Osteoblast (primary cell): Measurements from ENCODE around the gene LCP1. TPM values are rescaled to one million over a fixed set of nuclear protein-coding genes. Genes with fewer than 3 reads are reported as not detected.

ENCODE experiments used
- DNase-seq: peaks from one replicate; pipeline ENCODE4 v3.0.0; 2011; ENCODE audit warnings: low spot score, mixed read lengths; ENCODE audit not compliant: insufficient read length; ENCODE audit errors: missing footprints
- H2AFZ ChIP-seq: 2 replicates; pipeline ENCODE4 v1.6.0; 2011; ENCODE audit warnings: mild to moderate bottlenecking, low read length
- H3K27ac ChIP-seq: 2 replicates; pipeline ENCODE4 v1.5.1; 2011; ENCODE audit warnings: mild to moderate bottlenecking, low read depth, low read length, moderate library complexity
- H3K27me3 ChIP-seq: 2 replicates; pipeline ENCODE4 v1.6.0; 2012; ENCODE audit warnings: mild to moderate bottlenecking, control low read depth, inconsistent platforms, low read length, moderate library complexity; ENCODE audit not compliant: insufficient read depth
- H3K36me3 ChIP-seq: 2 replicates; pipeline ENCODE4 v1.5.1; 2011; ENCODE audit warnings: mild to moderate bottlenecking, low read length, control low read depth, moderate library complexity; ENCODE audit not compliant: insufficient read depth
- H3K4me1 ChIP-seq: 2 replicates; pipeline ENCODE4 v1.5.1; 2011; ENCODE audit warnings: mild to moderate bottlenecking, low read length, control low read depth, moderate library complexity; ENCODE audit not compliant: insufficient read depth
- H3K4me2 ChIP-seq: 2 replicates; pipeline ENCODE4 v1.6.0; 2011; ENCODE audit warnings: mild to moderate bottlenecking, low read length; ENCODE audit not compliant: insufficient read depth
- H3K4me3 ChIP-seq: fragments of 200-600 bp; sonication (generic); 3 replicates; pipeline ENCODE4 v1.5.1; 2012; ENCODE audit warnings: mild to moderate bottlenecking, low read length, inconsistent platforms; ENCODE audit not compliant: insufficient read depth
- H3K79me2 ChIP-seq: 2 replicates; pipeline ENCODE4 v1.6.0; 2012; ENCODE audit warnings: mild to moderate bottlenecking, low read length, control low read depth, inconsistent platforms; ENCODE audit not compliant: insufficient read depth
- H3K9me3 ChIP-seq: 2 replicates; pipeline ENCODE4 v1.5.1; 2011; ENCODE audit warnings: low read depth, low read length, control low read depth
- H4K20me1 ChIP-seq: 2 replicates; pipeline ENCODE4 v1.6.0; 2012; ENCODE audit warnings: mild to moderate bottlenecking, low read length, control low read depth; ENCODE audit not compliant: insufficient read depth
- total RNA-seq: library from RNA; depleted of rRNA; stranded (reverse); fragments of >200 nt; gene quantifications from 2 replicates; pipeline ENCODE4 v1.2.3, GENCODE V29; 2012
- TF ChIP-seq, protein P1 (sequence below): IDR thresholded peaks from 2 replicates; pipeline ENCODE4 v1.5.1; 2011; ENCODE audit warnings: mild to moderate bottlenecking, low read depth, low read length, moderate library complexity; ENCODE audit errors: extremely low read depth

Gene LCP1
- total RNA-seq, 1 donor: 1.4 TPM

- Histone ChIP-seq H3K9me3 (no peaks in the 10 kb centered on the region), H3K36me3 (no peaks in the 10 kb centered on the region), H4K20me1 (no peaks in the 10 kb centered on the region), H3K27me3 (peaks cover 43% of the 10 kb centered on the region), H2AFZ (no peak overlapping the region), H3K4me2 (no peak overlapping the region), H3K4me3 (no peak overlapping the region), H3K27ac (no peak overlapping the region), H3K79me2 (no peaks in the 10 kb centered on the region), H3K4me1 (no peaks in the 10 kb centered on the region)
- TF ChIP-seq, protein P1, sequence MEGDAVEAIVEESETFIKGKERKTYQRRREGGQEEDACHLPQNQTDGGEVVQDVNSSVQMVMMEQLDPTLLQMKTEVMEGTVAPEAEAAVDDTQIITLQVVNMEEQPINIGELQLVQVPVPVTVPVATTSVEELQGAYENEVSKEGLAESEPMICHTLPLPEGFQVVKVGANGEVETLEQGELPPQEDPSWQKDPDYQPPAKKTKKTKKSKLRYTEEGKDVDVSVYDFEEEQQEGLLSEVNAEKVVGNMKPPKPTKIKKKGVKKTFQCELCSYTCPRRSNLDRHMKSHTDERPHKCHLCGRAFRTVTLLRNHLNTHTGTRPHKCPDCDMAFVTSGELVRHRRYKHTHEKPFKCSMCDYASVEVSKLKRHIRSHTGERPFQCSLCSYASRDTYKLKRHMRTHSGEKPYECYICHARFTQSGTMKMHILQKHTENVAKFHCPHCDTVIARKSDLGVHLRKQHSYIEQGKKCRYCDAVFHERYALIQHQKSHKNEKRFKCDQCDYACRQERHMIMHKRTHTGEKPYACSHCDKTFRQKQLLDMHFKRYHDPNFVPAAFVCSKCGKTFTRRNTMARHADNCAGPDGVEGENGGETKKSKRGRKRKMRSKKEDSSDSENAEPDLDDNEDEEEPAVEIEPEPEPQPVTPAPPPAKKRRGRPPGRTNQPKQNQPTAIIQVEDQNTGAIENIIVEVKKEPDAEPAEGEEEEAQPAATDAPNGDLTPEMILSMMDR: no peak
- no peak for DNase-seq
Measured at GRCh38 chr13:46140044-46140443, 41.9 kb downstream of the LCP1 start.

- Histone ChIP-seq H3K36me3 (no peaks in the 10 kb centered on the region), H3K4me2 (no peak overlapping the region), H2AFZ (no peak overlapping the region), H3K79me2 (no peaks in the 10 kb centered on the region), H3K9me3 (no peaks in the 10 kb centered on the region), H3K4me1 (no peaks in the 10 kb centered on the region), H3K4me3 (no peak overlapping the region), H3K27ac (no peak overlapping the region), H4K20me1 (no peaks in the 10 kb centered on the region), H3K27me3 (peaks cover 41% of the 10 kb centered on the region)
- TF ChIP-seq, protein P1: no peak
- peak; percentile 23 for DNase-seq
Measured at GRCh38 chr13:46137627-46138317, 44.2 kb downstream of the LCP1 start.

DNA sequence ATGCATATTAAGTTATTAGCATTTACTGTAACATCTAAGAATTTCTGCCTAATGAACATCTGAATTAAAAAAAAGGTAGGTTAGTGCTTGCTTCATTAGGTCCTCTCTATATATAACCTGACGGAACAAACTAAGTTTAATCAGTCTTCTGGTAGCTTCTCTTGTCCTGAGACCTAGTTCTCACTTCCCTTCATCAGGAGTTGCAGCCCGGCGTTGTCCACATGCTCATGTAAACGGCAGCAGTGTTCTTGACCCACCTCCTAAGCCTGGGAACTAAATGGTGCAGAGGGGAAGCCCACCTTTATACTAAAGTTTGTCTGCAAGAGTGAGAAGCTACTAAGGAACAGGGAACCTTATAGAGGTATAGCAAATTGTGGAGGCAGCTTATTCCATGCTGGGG lies 45.3 kb downstream of the LCP1 start:
- Histone ChIP-seq H4K20me1 (no peaks in the 10 kb centered on the region), H3K4me2 (no peak overlapping the region), H3K9me3 (no peaks in the 10 kb centered on the region), H2AFZ (no peak overlapping the region), H3K27ac (no peak overlapping the region), H3K79me2 (no peaks in the 10 kb centered on the region), H3K4me1 (no peaks in the 10 kb centered on the region), H3K27me3 (peaks cover 44% of the 10 kb centered on the region), H3K4me3 (no peak overlapping the region), H3K36me3 (no peaks in the 10 kb centered on the region)
- TF ChIP-seq, protein P1: no peak
- no peak for DNase-seq

GRCh38 chr13:46134961-46135522 lies 46.9 kb downstream of the LCP1 start:
- no peak overlapping the region for H3K4me2 ChIP-seq
- DNase-seq: no peak
- no peak overlapping the region for H3K27ac ChIP-seq
- no peaks in the 10 kb centered on the region for H3K9me3 ChIP-seq
- no peaks in the 10 kb centered on the region for H3K36me3 ChIP-seq
- H3K4me1 ChIP-seq: no peaks in the 10 kb centered on the region
- no peaks in the 10 kb centered on the region for H4K20me1 ChIP-seq
- H2AFZ ChIP-seq: no peak overlapping the region
- no peak overlapping the region for H3K4me3 ChIP-seq
- no peaks in the 10 kb centered on the region for H3K79me2 ChIP-seq
- TF ChIP-seq, protein P1: no peak
- peaks cover 47% of the 10 kb centered on the region for H3K27me3 ChIP-seq
